GM19025 (cell line): ENCODE measurements around the gene ICAM3.
"Not testable (repeated sequence)": the region's sequence is repeated elsewhere in the genome, so short reads cannot be mapped to it uniquely, and the experiment has no call there.

ENCODE experiments used
- ATAC-seq: cut with Tn5 transposase; IDR thresholded peaks from one replicate; pipeline ENCODE4 v1.9.1; 2021; ENCODE audit warnings: mild to moderate bottlenecking, low read depth, moderate library complexity; ENCODE audit not compliant: unreplicated experiment

Gene ICAM3

GRCh38 chr19:10339380-10339960 is at the start of gene ICAM3:
ICAM3 (minus strand) TSS chr19:10339624; CDS start chr19:10339614, 10 bp downstream.
- peak; percentile 67 for ATAC-seq

- ATAC-seq, result no peak
Observed at GRCh38 chr19:10388957-10389356, 49.5 kb upstream of the ICAM3 start.

- no peak for ATAC-seq
Observed at GRCh38 chr19:10384580-10384979, 45.2 kb upstream of the ICAM3 start.

- not testable (repeated sequence) for ATAC-seq
Observed at GRCh38 chr19:10383223-10383499, 43.7 kb upstream of the ICAM3 start.

GRCh38 chr19:10380313-10381102 is 41.1 kb upstream of the ICAM3 start, which contains the start of gene TYK2:
TYK2 (minus strand) TSS chr19:10380572; CDS start chr19:10378406, 2,166 bp downstream.
- ATAC-seq, result peak; percentile 92

- no peak for ATAC-seq
Observed at GRCh38 chr19:10379880-10380312, 40.5 kb upstream of the ICAM3 start.

- no peak for ATAC-seq
Observed at GRCh38 chr19:10378124-10378523, 38.7 kb upstream of the ICAM3 start.

- not testable (repeated sequence) for ATAC-seq
Observed at GRCh38 chr19:10377140-10377640, 37.8 kb upstream of the ICAM3 start.

GRCh38 chr19:10374931-10375330 is 35.5 kb upstream of the ICAM3 start:
- no peak for ATAC-seq

- ATAC-seq, result no peak
Observed at GRCh38 chr19:10372690-10373089, 33.3 kb upstream of the ICAM3 start.

GRCh38 chr19:10368101-10368803 is 28.8 kb upstream of the ICAM3 start:
- ATAC-seq, result no peak

GRCh38 chr19:10366950-10367512 is 27.6 kb upstream of the ICAM3 start:
- not testable (repeated sequence) for ATAC-seq

GRCh38 chr19:10365518-10365917 is 26.1 kb upstream of the ICAM3 start:
- no peak for ATAC-seq

GRCh38 chr19:10364644-10365043 is 25.2 kb upstream of the ICAM3 start:
- ATAC-seq, result no peak

GRCh38 chr19:10363789-10364281 is 24.4 kb upstream of the ICAM3 start:
- no peak for ATAC-seq

- no peak for ATAC-seq
Observed at GRCh38 chr19:10362259-10362658, 22.8 kb upstream of the ICAM3 start.

GRCh38 chr19:10361569-10362011 is 22.2 kb upstream of the ICAM3 start:
- no peak for ATAC-seq

- ATAC-seq, result no peak
Observed at GRCh38 chr19:10356431-10356830, 17.0 kb upstream of the ICAM3 start.

- no peak for ATAC-seq
Observed at GRCh38 chr19:10353793-10354391, 14.5 kb upstream of the ICAM3 start.
